DMS53 treated with DMSO at 0.1 percent for 48 hours (cell line): ENCODE results near the gene CNPPD1.

ENCODE experiments used
- DNase-seq: peaks from one replicate; lab custom pipeline; 2025; ENCODE audit not compliant: unreplicated experiment; lab: John Stamatoyannopoulos, UW

Gene CNPPD1

DNA sequence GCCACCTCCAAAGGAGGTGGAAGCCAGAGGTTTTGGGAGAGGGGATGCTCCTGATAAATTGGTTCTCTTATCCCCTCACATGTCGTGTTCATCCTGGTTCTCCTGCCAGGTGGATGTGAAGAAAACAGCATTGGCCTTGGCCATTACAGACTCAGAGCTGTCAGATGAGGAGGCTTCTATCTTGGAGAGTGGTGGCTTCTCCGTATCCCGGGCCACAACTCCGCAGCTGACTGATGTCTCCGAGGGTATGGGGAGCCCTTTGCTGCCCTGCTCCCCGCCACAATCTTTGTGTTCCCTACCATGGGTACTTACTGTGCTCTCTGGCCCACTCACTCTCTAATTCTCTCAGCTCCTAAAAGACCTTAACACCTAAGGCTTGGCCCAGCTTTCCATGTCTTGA lies 4.8 kb upstream of the CNPPD1 start:
- no peak for DNase-seq

DNA sequence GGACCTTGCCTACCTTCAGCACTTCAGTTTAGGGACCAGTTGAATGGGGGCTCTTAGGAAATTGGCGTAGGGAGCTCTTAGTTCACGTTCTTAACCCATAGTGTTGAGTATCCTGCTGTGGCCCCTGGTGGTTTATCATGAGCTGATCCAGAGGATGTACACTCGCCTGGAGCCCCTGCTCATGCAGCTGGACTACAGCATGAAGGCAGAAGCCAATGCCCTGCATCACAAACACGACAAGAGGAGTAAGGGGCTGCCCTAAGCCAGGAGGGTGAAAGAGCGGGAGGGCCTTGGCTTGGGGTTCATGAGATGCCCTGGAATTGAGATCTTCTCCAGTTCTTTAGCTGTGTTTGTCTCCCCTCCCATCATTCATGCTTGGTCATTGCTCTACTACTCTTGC lies 4.2 kb upstream of the CNPPD1 start:
- no peak for DNase-seq

DNA sequence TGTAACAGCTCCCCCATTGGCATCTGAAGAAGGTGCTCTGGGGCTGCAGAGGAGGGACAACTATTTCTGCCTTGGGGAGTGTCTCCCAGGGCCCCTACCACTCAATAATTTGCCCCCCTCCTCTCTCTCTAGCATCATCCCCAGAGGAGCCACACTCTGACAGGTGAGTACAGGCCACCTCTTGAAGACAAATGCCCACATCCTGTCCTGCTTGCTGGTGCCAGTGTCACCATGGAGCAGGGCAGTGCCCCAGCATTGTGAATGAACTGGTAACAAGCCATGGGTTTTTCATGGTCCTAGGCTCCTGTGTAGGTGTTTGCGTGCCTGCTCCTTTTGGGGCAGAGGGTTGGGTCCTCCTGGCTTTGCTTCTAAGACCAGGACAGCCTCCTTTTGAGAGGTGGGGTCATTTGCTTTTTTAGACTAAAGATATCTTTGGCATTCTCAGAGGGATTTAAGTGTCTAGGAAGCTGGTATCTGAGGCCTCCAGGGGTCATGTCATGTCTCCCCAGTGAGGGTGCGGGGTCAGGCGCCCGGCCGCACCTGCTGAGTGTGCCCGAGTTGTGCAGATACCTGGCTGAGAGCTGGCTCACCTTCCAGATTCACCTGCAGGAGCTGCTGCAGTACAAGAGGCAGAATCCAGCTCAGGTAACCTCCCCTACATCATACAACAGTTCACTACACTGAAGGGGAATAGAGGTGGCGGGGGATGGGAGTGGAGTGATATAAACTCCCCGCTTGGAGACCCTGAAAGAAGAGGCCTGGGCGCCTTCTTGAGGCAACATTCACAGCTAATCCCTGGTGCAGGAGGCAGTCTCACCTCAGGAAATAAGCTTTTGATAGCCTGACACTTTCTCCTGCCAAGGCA lies 3.1 kb upstream of the CNPPD1 start:
- DNase-seq = no peak

DNA sequence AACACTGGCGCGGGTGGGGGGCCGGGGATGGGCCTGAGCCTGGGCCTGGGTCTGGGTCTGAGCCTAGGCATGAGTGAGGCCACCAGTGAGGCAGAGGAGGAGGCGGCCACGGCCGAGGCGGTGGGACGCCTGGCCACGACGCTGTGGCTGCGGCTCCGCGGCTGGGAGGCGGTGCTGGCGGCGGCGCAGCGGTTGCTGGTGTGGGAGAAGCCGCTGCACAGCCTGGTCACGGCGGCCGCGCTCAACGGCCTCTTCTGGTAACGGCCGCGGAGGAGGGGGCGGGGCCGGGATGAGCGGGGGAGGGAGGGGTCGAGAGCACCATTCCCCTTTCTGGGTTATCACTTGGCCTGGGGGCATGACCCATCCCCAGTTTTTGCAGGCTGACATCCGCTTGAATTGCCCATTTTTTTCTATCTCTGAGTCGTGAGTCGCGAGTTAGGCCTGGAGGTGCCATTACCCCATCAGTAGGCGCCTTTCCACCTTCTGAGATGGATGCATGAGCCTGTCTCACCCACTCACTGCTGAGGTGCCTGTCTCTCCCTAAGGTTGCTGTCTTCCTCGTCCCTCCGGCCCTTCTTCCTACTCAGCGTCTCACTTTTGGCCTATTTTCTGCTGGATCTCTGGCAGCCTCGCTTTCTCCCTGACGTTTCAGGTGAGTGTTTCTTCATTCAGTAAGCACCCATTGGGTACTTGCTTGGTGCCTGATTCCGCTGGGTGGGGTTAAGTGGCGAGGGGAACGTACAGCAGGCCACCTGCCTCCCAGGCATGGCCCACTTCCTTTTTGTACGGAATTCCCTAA lies 1.9 kb upstream of the CNPPD1 start:
- DNase-seq = no peak

DNA sequence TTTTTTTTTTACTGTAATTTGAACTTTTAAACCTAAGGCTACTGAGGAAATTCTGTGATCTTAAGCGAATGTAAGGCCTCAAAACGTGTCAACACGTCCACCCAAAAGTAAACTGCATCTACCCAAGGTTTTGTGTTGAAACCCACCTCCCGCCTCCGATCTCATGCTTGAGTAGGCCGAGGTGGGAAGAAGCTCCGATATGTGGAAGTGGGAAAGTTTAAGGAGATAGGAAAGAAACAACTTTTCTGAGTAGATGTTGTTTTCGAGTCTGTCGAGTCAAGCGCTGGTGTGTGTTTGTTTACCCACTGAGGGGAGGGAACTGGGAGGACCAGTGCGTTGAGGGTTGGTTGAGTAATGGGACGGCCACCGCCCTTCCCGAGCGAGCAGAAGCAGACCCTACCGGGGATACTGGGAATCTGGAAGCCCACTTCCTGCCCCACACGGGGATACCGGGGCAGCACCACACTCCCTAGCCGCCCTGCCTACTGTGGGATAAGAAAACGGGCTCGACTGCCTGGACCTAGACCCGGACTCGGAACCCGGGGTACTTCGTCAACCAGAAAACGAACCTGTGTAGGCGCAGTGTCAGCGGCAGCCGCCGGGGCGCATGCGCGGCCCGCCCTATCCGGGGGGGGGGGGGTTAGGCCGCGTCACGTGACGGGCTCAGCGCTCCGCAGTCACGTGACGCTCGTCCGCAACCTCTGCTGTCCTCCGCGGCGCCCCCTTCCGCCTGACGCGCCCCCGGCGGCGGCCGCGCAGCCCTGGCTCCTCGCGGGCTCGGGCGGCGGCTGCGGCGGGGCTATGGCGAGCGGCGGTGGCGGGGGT lies 1.0 kb upstream of the CNPPD1 start, which contains the start of gene RETREG2:
Gene RETREG2 (plus strand): TSS at position 724 of the 825 bp plus-strand sequence. CDS start 78 bp downstream, at position 802.
- peak; percentile 88 for DNase-seq

DNA sequence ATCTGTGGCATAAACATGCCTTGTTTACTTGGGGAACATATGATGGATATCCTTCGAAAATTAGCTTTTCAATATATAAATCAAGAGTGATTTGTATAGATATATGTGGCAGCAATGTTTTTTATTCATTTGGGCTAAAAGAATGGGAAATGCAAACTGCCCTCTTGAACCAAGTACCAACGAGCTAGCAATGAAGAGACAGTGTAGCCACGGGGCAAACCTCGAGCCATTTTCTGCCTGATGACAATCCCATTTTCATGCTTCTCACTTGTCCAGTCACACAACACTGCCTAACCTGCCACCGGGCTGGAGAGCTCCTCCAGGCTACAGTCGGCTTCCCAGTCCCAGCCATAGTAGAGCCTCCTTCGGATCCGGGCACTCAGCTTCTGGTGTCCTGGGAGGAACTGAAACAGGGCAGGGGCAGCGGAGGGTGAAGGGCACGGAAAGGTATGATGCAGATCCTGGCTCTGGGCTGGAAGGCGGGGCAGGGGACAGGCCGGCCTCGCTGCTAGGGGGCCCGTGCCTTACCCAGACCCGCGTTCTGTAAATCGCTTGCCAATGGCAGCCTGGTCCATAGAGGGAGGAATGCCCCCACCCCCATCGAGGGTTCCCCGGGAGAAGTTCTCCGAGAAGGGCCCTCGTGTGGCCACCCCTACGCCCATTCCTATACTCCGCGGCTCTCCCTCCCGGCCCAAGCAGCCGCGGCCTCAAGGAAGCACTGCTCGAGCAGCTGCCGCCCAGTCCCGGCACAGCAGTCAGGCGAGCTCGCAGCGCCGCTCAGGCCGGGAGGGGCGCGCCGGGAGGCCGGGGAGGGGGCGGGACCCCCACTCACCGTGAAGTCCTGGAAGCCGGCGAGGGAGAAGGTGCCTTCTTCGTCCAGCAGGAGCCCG lies 552 bp downstream of the CNPPD1 start:
- DNase-seq = no peak

DNA sequence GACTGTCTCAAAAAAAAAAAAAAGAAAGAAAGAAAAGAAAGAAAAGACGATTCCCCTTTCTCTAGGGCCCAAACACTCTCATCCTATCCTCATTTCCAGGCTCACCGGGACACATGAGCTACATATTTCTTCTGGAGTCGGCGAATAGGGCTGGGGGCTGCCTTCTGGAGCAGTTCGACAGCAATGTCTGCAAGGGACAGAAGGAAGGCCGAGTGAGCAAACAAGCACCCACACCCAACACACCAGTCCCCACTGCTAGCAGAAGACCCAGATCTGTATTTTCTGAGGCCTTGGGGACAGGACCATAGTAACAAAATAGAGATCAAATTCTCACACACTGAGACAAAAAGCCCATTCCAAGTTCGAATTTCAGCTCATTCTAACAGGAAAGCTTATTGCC lies 1.2 kb downstream of the CNPPD1 start:
- no peak for DNase-seq

DNA sequence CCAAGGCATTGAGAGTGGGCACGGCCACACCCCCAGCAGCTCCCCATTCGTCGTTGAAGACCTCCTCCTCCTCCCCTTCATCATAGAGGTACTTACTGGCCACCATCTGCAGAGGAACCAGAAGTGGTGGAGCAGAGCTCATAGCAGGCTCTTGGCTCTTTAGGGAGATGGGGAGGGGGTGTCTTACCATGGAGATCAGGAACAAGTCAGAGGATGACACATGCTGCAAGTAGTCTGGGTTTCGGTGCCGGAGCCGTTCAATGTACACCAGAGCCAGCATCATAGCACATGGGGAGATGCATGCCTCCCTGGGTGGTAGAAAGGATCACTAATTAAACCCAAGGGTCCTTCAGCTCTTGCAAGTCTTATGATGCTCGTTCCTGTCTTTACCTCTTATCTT lies 1.9 kb downstream of the CNPPD1 start:
- DNase-seq = no peak

DNA sequence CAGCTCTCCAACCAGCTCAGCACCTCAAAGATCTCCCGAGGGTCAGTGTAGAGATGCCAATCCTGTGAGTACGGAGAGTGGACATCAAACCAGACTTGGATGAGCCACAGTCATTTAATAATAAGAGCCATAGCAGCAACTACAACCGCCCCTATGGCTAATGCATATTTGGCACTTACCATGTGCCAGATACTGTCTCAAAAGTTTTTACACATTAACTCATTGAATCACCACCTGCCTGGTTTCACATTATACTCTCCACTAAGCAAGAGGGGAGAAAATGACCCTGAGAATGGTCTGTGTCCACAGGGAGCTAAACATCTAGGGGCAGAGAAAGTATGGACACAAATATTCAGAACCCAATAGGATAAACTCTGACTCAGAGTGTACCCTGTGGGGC lies 2.6 kb downstream of the CNPPD1 start:
- DNase-seq = no peak

DNA sequence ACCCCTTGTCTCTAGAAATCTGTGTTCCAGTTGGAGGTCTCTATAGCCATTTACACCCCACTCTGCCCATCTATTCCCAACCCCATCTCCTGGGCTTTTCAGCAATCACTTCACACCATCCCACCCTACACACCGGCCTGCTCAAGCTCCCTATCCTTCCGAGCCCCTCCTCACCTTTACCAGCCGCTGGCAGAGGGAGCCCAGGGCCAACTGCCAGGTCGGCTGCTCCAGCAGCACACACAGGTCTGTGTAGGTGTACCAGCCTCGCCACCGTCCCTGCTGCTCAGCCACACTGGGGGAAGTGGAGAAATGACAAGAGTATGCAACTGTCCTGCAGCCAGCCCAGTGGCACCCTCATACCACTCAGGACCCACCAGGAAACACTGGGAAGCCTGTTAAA lies 3.5 kb downstream of the CNPPD1 start:
- no peak for DNase-seq

DNA sequence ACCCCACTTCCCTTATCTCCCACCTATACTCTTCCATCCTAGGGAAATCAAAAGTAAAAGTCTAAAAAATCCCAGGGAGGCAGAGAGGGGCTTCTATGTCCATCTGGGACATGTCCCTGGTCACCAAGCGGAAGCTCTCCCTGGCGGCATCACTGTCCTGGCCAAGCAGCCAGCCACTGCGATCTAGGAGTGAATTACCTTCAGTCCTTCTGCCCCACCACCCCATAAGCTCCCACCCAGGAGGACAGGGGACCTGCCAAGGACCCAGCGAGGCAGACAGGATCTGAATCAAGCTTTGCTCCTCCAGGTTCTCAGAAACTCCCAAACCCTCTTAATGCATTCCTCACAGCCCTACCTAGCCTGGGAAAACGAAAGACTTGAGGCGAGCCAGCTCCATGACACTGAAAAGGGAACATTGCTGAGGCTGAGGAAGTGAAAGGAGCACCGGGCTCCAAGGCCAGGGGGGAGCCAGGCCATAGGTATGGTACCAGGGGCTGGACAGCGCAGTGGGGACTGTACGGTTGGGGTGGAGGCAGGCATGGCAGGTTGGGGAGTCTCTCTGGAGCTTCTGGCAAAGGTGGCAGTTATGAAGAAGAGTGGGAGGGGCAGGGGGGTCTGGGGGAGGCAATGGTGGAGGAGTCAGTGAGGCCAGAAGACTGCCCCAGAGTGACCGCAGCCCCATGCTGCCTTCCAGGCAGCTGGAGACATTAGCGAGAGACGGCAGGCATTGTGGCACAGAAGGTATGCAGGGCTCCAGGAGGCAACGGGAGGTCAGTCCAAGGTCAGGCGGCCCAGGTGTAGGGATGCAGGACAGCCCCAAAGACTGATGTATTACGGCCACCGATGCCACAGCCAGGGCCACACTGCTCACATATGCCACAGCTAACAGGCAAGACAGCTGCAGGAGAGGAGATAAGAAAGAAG lies 4.2 kb downstream of the CNPPD1 start:
- DNase-seq = no peak

DNA sequence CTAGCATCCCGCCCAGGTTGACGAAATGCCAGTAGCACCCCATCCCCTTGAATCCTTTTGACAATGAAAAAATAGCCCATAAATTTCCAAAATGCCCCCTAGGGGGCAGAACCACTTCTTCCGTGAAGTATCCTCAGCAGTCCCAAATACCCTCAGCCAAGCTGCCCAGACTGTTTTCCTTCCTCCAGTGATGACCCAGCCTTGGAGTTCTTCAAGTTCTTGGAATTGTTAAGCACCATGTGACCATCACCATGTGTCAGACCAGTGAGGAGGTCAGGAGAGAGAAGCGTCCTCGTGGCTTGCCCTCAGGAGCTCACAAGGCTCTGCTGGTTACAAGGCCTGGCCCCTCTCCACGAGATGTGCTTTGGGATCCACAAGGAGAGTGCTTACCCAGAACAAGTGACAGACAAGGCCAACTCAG lies 5.5 kb downstream of the CNPPD1 start:
- peak; percentile 28 for DNase-seq

DNA sequence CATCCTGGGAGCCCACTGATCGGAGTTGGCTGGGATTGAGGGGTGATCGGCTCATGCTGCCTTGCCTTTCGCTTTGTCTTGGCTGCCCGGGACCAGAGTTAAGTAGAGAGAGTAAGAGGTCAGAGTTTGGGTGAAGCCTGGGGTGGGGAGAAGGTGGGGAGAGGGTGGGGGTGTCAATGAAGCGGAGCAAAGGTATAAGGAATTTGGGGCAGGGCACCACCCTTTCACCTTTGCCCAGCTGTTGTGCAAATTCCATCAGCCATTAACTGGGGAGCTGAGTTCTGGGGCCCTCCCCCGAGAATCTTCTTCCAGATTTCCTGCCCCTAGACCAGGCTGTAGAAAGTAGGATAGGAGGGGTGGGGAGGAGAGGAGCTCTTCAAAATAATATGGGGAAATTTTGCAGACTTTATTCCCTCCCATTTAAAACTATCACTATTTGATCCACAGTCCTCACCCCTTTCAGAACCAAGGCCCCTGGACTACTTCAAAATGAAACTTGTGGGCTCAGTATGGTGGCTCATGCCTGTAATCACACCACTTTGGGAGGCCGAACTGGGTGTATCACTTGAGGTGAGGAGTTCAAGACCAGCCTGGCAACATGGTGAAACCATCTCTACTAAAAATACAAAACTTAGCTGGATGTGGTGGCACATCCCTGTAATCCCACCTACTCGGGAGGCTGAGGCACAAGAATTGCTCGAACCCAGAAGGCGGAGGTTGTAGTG lies 6.6 kb downstream of the CNPPD1 start, which contains the start of gene SLC23A3:
Gene SLC23A3 (minus strand): TSS at position 100 of the 725 bp plus-strand sequence. CDS start 45 bp downstream, at position 55.
- DNase-seq = no peak

DNA sequence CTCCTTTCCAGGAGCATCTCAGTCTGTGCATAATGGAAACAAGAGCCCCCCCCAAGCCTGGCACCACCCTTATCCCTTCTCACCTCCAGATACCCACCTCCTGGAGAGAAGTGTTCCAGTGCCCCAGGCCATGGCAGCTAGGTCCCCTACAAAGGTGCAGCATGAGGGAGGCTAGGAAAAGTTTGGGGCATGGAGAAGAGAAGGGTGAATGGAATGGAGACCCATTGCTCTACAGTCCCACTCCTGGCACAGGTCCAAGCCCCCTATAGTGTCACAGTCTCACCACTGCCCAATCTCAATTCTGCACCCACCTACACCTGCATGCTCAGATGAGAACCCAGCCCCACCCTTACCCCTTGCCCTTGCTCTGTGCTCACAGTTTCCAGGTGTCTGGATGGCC lies 7.8 kb downstream of the CNPPD1 start:
- DNase-seq = no peak

DNA sequence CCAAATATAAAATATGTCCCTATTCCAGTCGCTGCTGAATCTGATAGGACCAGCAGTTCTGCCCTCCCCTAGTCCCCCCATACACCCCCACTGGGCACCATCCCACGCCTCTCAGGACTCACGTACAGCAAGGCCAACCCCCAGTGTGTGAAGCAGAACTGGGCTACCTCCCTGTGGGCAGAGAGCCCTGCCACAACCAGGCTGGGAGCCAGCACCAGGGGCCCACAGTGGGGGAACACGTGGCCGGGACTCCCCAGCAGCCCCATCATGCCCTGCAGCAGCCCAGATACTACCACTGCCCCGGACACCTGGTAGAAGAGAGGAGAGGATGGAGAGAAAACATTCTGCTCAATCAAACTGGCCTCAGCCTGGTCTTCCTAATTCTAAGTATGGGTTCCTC lies 8.2 kb downstream of the CNPPD1 start:
- DNase-seq = no peak

DNA sequence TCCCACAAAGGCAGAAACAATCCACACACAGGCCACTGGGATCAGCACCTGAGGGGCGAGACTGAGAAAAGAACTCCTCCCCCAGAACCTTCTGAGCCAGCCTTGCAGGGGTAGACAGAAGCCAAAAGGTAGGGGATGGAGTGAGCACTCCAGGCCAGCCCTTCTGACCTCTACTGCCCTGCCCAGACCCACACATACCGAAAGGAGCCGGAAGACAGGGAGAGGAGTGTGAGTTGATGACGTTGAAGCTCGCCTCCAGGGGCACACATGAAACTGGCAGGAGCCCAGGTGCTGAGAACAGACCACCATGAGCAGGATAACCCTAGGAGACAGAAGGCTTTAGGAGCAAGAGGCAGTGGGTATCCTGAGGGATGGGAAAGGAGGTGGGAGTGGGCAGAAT lies 8.7 kb downstream of the CNPPD1 start:
- no peak for DNase-seq

DNA sequence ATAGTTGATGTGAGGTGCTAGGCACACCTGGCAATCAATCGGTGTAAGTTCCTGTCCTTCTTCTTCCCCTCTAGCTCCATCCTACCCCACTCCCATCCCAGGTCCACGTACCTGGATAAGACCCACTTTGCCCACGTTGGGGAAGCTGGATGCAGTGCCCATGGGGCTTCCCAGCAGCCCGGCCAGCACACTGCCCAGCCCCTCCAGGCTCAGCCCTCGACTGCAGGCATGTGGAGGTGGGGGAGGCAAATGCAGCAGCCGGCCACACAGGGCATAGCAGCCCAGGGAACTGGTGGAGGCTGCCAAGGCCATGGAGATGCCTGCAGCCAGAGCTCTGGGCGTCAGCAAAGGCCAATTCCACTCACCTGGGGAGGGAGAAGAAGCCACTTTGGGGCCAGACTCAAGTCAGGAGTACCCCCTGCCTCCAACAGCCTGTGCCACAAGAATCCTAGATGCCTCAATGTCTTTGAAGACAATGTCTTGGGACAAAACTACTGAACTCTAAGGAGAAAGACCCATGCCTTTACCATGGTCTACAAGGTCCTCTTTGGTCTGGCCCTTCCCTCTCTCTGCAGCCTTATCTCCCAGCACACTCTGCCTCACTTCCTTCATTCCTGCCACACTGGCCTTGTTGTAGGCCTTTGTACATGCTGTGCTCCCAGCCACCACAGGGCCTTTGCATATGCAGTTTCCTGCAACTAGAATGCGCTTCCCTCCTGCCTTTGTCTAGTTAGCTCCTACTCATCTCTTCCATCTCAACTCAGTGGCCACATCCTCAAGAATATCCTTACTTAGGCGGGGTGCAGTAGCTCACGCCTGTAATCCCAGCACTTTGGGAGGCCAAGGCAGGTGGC lies 11.4 kb downstream of the CNPPD1 start:
- no peak for DNase-seq

DNA sequence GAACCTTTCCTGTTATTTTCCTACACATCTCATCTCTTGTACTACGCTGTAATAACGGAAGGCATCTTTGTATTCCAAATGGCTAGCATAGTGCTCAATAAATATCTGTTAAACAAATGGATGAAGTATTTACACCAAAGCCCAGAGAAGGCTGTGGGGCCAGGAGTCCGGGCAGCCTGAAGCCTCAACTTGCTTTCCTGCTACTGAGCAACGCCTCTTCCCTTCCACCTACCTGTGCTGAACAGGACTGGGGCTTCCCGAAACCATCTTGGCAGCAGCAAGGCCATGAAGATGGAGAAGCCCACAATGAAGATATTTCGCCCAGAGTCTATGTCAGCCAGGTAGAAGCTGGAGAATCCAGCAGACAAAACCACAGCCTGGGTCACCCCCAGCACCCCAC lies 13.6 kb downstream of the CNPPD1 start:
- no peak for DNase-seq
